Fibroblast of skin of right biceps (primary cell): ENCODE data around the gene PMPCA.

Source experiments
- DNase-seq: peaks from one replicate; pipeline ENCODE4 v3.0.0-alpha.2; 2013

PMPCA gene

GRCh38 chr9:136463578-136463977, 53.1 kb downstream of the PMPCA start:
- DNase-seq = no peak

GRCh38 chr9:136464241-136464640, 53.8 kb downstream of the PMPCA start:
- no peak for DNase-seq

GRCh38 chr9:136465500-136466154, 55.2 kb downstream of the PMPCA start:
- no peak for DNase-seq

GRCh38 chr9:136466155-136466541, 55.7 kb downstream of the PMPCA start:
- DNase-seq = no peak

- no peak for DNase-seq
Measured at GRCh38 chr9:136467766-136468165, 57.3 kb downstream of the PMPCA start.

- DNase-seq = no peak
Measured at GRCh38 chr9:136470356-136470755, 59.9 kb downstream of the PMPCA start.

GRCh38 chr9:136470792-136471469, 60.5 kb downstream of the PMPCA start:
- DNase-seq = no peak

- DNase-seq = no peak
Measured at GRCh38 chr9:136471802-136472487, 61.5 kb downstream of the PMPCA start.

- no peak for DNase-seq
Measured at GRCh38 chr9:136472640-136473353, 62.3 kb downstream of the PMPCA start.

- no peak for DNase-seq
Measured at GRCh38 chr9:136473354-136473721, 62.9 kb downstream of the PMPCA start.
